HG03066 (cell line): ENCODE results near the gene SCYL1.

Experiments
- ATAC-seq: cut with Tn5 transposase; IDR thresholded peaks from one replicate; pipeline ENCODE4 v1.9.1; 2021; ENCODE audit warnings: low read depth; ENCODE audit not compliant: unreplicated experiment

The SCYL1 gene

DNA sequence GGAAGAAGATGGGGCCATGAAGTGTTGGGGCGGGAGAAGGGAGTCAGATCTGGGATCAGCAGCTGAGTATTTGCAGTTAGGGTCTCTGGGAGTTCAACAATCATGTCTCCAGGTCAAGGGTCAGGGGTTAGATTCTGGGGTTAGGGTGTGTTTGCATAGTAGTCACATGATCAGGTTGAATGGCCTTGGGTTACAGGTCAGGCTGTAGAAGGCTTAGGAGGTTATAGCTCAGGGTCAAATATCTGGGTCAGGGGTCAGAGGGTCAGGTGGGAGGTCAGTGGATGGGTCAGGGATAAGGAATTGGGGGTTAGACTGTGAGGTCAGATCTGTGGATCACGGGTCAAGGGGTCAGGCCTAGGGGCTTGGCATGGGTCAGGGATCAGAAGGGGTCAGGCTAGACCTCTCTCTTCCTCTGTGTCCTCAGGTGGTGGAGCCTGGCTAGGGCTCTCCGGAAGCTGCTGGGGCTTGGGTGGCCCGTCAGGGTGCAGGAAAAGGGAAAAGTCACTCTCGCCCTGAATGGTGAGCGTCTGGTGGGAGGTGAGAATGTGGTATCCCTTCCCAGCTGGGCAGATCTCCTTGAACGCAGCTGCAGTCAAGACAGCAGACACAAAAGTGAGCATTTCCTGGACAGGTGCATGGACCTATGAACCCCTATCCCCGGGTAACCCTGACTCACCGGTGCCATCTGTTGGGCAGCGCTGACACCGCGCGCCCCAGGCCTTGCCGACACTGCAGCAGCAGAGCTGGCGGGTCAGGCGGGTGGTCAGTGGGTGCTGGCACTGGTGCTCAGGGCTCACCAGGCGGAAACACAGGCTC is 26.9 kb downstream of the SCYL1 start:
- ATAC-seq = no peak

GRCh38 chr11:65552388-65552951 is 27.6 kb downstream of the SCYL1 start:
- ATAC-seq = no peak

- ATAC-seq = no peak
Measured at GRCh38 chr11:65553301-65554001, 28.6 kb downstream of the SCYL1 start.

DNA sequence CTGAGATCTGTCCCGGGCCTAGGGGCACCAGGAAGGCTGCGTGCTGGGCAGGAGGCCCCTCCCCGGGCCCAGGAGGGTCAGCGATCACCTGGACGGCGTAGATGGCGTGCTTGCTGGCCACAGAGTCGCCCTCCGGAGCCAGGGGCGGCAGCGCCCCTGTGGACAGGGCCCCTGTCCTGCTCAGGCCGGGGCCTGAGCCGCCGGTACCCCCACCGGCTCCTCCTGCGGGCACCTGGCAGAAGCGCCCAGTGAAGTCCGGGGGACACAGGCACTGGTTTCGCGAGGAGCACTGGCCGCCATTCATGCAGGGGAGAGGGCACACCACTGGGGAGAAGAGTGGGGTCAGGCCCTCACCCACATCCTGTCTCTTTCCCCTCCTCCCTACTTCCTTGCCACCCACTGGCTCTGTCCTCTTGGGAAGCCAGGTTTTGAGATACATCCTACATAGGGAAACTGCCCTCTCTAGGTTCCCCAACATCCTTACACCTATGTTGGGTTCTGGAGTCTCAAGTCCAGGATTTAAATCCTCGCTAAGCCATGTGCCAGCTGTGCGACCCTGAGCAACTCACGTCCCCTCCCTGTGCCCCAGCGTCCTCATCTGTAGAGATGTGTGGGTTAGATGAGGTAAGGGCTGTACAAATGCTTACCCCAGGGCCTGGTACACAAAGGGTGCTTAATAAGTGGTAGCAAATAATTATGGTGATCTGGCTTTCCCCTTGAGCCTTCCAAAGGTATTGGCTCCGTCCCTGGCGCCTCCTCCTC is 29.4 kb downstream of the SCYL1 start:
- no peak for ATAC-seq

DNA sequence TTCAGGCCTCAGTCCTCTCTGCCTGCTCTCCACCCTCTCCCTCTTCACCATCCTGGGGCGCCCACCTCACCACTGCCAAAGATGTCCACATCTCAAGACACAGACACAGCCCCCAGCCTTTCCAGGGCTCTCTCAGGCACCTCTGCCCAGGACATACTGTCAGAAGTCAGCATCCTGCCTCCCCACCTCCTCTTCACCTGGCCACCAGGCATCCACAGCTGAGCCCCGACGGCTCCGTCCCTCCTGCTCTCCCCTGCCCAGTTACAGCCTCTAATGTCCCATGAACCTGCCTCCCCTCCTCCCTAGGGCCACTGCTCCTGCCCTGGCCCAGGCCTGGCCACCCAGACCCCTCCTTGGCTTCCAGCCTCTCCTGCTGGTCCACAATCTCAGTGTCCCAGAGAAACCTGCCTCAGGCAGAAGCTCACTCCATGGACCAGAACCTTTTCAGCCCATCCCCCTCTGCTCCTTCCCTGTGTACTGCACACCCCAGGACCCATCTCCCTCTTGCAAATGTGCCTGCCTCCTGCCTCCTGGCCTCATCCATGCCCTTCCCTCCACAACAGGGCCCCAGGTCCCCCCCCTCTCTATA is 30.1 kb downstream of the SCYL1 start:
- no peak for ATAC-seq

- ATAC-seq = no peak
Measured at GRCh38 chr11:65555693-65556231, 30.9 kb downstream of the SCYL1 start.

DNA sequence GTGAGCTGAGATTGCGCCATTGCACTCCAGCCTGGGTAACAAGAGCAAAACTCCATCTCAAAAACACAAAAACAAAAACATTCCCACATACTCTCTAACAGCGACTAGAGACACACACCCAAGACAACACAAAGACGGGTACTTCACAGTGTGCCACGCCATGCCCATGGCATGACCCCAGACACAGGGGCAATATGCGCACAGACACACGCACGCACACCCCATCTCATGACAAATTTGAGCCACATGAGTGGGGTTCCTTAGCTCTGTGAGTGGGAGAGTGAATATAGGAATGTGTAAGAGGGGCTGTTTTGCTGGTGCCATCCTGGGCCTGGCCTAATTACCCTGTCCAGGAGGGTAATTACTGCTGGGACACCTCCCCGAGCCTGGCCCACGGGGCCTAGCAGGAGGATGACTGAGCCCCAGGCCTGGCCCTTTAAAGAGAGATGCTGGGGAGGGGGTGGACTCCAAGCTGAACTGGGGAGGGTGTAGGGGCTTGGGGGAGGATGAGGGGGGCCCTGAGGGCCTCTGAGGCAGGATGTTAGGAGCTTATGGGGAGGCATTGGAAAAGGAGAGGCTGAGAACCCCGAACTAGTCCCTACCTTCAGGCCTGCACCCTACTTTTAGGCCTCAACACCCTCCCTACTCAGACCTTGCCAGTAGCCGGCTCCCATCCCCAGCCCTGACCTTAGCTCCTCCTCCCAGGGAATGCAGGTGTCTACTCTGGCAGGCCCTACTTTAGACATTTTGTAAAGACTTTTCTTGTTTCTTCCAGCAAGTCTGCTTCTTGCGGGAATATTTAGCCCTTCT is 31.8 kb downstream of the SCYL1 start:
- no peak for ATAC-seq

DNA sequence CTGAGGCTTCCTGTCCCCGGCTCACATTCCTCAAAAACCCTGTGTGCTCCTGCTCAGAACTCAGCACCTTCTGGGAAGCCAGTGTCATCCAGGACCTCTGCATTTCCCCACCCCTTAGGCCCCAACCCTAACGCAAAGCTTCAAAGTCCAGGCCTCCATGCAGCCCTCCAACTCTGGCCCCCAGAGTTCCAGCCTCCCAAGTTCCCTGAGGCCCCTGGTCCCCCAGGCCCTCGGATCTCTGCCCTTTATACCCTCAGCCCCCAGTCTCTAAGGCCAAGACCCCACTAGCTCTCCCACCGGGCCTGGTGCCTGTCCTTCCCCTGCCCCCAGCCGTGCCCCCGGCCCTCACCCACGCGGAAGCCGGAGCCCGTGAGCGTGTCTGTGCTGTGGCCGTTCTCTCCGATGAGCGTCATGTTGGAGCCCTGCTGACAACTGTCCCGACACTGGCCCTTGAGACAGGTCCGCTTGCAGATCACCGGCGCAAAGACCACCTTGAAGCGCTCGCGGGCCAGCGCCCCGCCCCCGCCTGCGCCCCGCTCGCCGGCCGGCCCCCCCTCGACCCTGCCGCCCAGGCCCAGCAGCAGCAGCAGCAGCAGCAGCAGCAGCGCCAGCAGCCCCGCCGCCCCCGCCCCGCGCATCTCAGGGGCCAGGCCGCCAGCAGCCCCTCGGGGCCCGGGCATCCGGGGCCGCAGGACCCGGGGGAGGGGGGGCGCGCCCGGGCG is 32.6 kb downstream of the SCYL1 start:
- no peak for ATAC-seq

GRCh38 chr11:65558002-65558929 is 33.4 kb downstream of the SCYL1 start, which contains the start of gene LTBP3:
Gene LTBP3 (minus strand): TSS chr11:65558359. CDS start chr11:65557959, 400 bp downstream.
- no peak for ATAC-seq

DNA sequence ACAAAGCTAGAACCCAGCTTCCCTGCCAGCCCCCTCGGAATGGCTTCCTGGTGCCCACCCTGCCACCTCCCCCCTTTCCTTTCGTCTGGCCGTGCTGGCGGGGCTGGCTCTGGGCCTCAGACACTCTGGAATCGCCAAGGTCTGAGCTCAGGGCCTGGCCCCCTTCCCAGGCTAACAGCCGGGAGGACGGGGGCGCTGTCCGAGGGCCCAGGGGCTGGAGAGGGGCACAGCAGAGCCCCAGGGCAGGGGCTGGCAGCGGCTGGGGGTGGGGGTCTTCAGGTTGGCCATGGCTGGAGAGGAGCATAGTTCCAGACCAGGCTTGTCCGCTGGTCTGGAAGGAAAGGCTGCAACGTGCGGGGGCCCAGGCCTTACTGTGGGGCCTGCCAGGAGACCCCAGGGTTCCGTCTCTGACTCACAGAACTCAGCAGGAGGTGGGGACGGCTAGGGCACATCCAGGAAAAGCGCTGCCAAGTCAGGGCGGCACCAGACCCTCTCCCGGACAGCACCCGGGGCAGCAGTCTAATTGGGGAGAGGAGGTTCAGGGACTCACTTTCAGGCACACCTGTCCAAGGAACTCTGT is 34.1 kb downstream of the SCYL1 start:
- no peak for ATAC-seq

DNA sequence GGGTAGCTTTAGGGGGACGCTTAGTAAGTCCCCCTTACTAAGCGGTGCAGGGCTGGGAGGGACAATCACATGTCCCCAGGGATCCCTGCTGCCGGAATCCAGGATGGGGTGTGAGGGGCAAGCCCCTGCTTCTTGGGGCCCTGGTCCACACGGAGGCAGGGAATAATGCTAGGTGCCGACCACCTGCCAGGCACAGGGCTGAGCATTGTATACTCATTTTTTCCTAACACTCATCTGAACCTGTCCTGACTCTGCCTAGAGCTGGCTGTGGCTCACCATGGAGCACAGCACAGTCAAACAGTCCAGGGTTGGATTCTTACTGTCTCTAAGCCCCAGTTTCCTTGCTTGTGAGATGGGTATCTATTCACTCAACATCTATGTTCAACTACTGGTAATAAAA is 34.7 kb downstream of the SCYL1 start:
- ATAC-seq = no peak

GRCh38 chr11:65559951-65560537 is 35.2 kb downstream of the SCYL1 start:
- ATAC-seq = no peak

DNA sequence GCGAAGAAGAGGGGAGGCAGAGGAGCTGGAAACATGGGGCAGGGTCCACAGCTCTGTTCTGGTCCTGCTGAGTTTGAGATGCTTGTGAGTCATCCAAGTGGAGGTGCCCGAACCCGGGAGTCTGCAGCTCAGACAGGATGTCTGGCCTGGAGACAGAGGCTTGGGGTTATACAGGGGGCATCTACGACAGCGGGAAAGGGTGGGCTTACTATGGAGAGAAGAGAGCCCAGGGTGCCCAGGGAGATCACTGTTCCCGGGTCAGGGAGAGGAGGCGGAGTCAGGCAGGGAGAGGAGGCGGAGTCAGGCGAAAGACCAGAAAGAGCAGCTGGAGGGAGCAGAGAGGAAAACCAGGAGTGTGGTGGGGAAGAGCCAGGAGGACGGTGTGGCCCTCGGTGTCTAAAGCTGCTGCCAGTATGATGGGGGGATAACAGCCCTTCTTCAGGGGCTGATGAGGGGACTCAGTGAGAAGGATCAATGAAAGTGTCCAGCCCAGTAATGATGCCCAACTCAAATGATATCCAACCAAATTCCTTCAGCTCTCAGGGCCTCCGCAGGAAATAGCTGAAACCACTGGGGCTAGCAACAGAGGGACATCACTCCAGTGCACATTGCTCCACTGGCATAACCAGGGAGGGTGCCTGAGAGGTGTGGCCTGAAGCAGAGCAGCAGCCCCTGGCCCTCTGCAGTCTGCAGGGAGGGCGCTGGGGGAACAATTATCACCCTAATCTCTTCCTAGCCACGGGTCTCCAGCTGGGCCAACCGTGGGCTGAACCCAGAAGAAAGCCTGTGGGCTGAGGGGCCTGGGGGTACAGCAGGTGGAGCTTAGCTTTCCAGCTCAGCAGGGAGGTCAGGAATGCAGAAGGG is 35.9 kb downstream of the SCYL1 start:
- ATAC-seq = no peak

GRCh38 chr11:65562020-65562419 is 37.1 kb downstream of the SCYL1 start:
- ATAC-seq = no peak

- ATAC-seq = no peak
Measured at GRCh38 chr11:65562788-65563187, 37.9 kb downstream of the SCYL1 start.

GRCh38 chr11:65563601-65564000 is 38.7 kb downstream of the SCYL1 start:
- ATAC-seq = no peak
